Fibroblast of skin of left quadriceps (primary cell): Measurements from ENCODE around the gene CCDC83.
"Not testable (repeated sequence)": the region's sequence is repeated elsewhere in the genome, so short reads cannot be mapped to it uniquely, and the experiment has no call there.

Experiments
- DNase-seq, 2 experiments: peaks; one replicate each; pipeline ENCODE4 v3.0.0-alpha.2; 2013; ENCODE audit warnings: low read depth in 2 of 2

The CCDC83 gene

GRCh38 chr11:85835729-85836128 is 19.5 kb upstream of the CCDC83 start:
- DNase-seq = no peak

- DNase-seq = not testable (repeated sequence)
Measured at GRCh38 chr11:85840932-85841331, 14.3 kb upstream of the CCDC83 start.

GRCh38 chr11:85843929-85844328 is 11.3 kb upstream of the CCDC83 start:
- DNase-seq = no peak

- DNase-seq = no peak
Measured at GRCh38 chr11:85844439-85845123, 10.6 kb upstream of the CCDC83 start.

GRCh38 chr11:85845124-85845631 is 10.0 kb upstream of the CCDC83 start:
- DNase-seq = no peak

- no peak for DNase-seq
Measured at GRCh38 chr11:85847436-85847835, 7.7 kb upstream of the CCDC83 start.

GRCh38 chr11:85848006-85848405 is 7.2 kb upstream of the CCDC83 start:
- DNase-seq = no peak

- DNase-seq = no peak
Measured at GRCh38 chr11:85848556-85848955, 6.6 kb upstream of the CCDC83 start.

GRCh38 chr11:85852754-85853153 is 2.4 kb upstream of the CCDC83 start:
- DNase-seq = not testable (repeated sequence)

GRCh38 chr11:85853541-85853940 is 1.6 kb upstream of the CCDC83 start:
- not testable (repeated sequence) for DNase-seq

GRCh38 chr11:85854212-85854556 is 999 bp upstream of the CCDC83 start:
- no peak for DNase-seq

- peak; percentile 78 to 80 for DNase-seq
Measured at GRCh38 chr11:85854557-85855340, 434 bp upstream of the CCDC83 start.

- DNase-seq = no peak
Measured at GRCh38 chr11:85857098-85857497, 1.9 kb downstream of the CCDC83 start.

- not testable (repeated sequence) for DNase-seq
Measured at GRCh38 chr11:85859541-85859940, 4.4 kb downstream of the CCDC83 start.

GRCh38 chr11:85863855-85864254 is 8.7 kb downstream of the CCDC83 start:
- no peak for DNase-seq

GRCh38 chr11:85866137-85866827 is 11.1 kb downstream of the CCDC83 start:
- DNase-seq = no peak

GRCh38 chr11:85867751-85868150 is 12.6 kb downstream of the CCDC83 start:
- DNase-seq = no peak

- no peak for DNase-seq
Measured at GRCh38 chr11:85869781-85870180, 14.6 kb downstream of the CCDC83 start.

- DNase-seq = no peak
Measured at GRCh38 chr11:85874265-85874664, 19.1 kb downstream of the CCDC83 start.

- DNase-seq = peak in 1 of 2 experiments; percentile 53
Measured at GRCh38 chr11:85875505-85875904, 20.3 kb downstream of the CCDC83 start.

- DNase-seq = no peak
Measured at GRCh38 chr11:85884581-85885021, 29.4 kb downstream of the CCDC83 start.
